Measurements from ENCODE around the gene FBXL4.

DNA sequence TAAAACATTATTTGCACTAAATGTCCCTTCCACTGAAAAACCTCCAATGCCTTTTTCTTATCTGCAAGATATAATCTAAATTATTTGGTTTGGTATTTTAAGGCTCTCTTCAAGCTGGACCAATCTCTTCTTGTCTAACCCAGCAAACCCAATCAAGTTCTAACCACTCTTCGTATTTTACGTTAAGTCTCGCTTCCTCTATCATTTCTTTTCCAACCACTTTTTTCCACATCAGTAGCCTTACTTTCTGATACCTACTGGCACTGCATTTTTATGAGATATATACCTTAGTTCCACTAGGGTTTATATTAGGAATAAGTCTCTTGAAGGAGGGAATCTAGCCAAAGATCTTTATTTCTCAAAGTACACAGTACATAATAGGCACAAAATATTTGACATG, 19.1 kb downstream of the FBXL4 start:
- TF ChIP-seq, protein P1, sequence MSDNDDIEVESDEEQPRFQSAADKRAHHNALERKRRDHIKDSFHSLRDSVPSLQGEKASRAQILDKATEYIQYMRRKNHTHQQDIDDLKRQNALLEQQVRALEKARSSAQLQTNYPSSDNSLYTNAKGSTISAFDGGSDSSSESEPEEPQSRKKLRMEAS (IDR thresholded peaks at IDR 0.05): no peak
- TF ChIP-seq RAD21 (IDR thresholded peaks at IDR 0.05; ENCODE audit: low read depth) (no peak), EGR1 (IDR thresholded peaks at IDR 0.05) (no peak), TAF1 (IDR thresholded peaks at IDR 0.05; ENCODE audit: low read depth) (no peak)
- TF ChIP-seq, protein P2, sequence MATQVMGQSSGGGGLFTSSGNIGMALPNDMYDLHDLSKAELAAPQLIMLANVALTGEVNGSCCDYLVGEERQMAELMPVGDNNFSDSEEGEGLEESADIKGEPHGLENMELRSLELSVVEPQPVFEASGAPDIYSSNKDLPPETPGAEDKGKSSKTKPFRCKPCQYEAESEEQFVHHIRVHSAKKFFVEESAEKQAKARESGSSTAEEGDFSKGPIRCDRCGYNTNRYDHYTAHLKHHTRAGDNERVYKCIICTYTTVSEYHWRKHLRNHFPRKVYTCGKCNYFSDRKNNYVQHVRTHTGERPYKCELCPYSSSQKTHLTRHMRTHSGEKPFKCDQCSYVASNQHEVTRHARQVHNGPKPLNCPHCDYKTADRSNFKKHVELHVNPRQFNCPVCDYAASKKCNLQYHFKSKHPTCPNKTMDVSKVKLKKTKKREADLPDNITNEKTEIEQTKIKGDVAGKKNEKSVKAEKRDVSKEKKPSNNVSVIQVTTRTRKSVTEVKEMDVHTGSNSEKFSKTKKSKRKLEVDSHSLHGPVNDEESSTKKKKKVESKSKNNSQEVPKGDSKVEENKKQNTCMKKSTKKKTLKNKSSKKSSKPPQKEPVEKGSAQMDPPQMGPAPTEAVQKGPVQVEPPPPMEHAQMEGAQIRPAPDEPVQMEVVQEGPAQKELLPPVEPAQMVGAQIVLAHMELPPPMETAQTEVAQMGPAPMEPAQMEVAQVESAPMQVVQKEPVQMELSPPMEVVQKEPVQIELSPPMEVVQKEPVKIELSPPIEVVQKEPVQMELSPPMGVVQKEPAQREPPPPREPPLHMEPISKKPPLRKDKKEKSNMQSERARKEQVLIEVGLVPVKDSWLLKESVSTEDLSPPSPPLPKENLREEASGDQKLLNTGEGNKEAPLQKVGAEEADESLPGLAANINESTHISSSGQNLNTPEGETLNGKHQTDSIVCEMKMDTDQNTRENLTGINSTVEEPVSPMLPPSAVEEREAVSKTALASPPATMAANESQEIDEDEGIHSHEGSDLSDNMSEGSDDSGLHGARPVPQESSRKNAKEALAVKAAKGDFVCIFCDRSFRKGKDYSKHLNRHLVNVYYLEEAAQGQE (IDR thresholded peaks at IDR 0.05; ENCODE audit: low read depth): no peak

Data from Ishikawa (cell line).